WERI-Rb-1 (cell line): ENCODE data around the gene ADGRV1.

Source experiments
- DNase-seq: peaks from one replicate; pipeline ENCODE4 v3.0.0-alpha.2; 2020
- H3K27ac ChIP-seq: fragments of 250-450 bp; sonication (Bioruptor Pico); 2 replicates; pipeline ENCODE4 v1.5.1; 2020; ENCODE audit warnings: mild to moderate bottlenecking, moderate library complexity
- H3K27me3 ChIP-seq: fragments of 250-450 bp; sonication (Bioruptor Pico); 2 replicates; pipeline ENCODE4 v1.5.1; 2021; ENCODE audit warnings: mild to moderate bottlenecking, low read depth, moderate library complexity; ENCODE audit not compliant: insufficient read depth, severe bottlenecking
- H3K36me3 ChIP-seq: fragments of 250-450 bp; sonication (Bioruptor Pico); 2 replicates; pipeline ENCODE4 v1.5.1; 2020; ENCODE audit warnings: mild to moderate bottlenecking, moderate library complexity
- H3K4me3 ChIP-seq: 2 replicates; pipeline ENCODE4 v1.5.1; 2011; ENCODE audit warnings: low read depth, mild to moderate bottlenecking, control low read depth, low read length
- H3K9me3 ChIP-seq: fragments of 250-450 bp; sonication (Bioruptor Pico); 2 replicates; pipeline ENCODE4 v1.5.1; 2021; ENCODE audit warnings: mild to moderate bottlenecking, moderate library complexity; ENCODE audit not compliant: severe bottlenecking
- CTCF ChIP-seq: IDR thresholded peaks from 2 replicates; pipeline ENCODE4 v1.5.1; 2011; ENCODE audit warnings: low read depth, mild to moderate bottlenecking, control low read depth, inconsistent platforms, low read length

ADGRV1 gene

GRCh38 chr5:90528601-90529193 is 29.9 kb upstream of the ADGRV1 start:
- TF ChIP-seq CTCF = no peak
- H3K4me3 ChIP-seq = peak overlapping the region; percentile 98
- no peak for DNase-seq
- peak overlapping the region; percentile 66 for H3K27ac ChIP-seq
- H3K9me3 ChIP-seq = no peaks in the 10 kb centered on the region
- H3K27me3 ChIP-seq = no peaks in the 10 kb centered on the region
- H3K36me3 ChIP-seq = peaks cover 10% of the 10 kb centered on the region

GRCh38 chr5:90529194-90529938 is 29.2 kb upstream of the ADGRV1 start, which contains the start of gene LYSMD3:
Gene LYSMD3, minus strand, starts transcription at chr5:90529584. Its CDS starts 4,295 bp downstream, at chr5:90525289.
- H3K27ac ChIP-seq = peak within 1 kb of the TSS; percentile 66
- TF ChIP-seq CTCF = no peak
- no peaks in the 10 kb centered on the region for H3K9me3 ChIP-seq
- H3K27me3 ChIP-seq = no peaks in the 10 kb centered on the region
- H3K4me3 ChIP-seq = peak within 1 kb of the TSS; percentile 98
- peaks cover 4% of the 10 kb centered on the region for H3K36me3 ChIP-seq
- DNase-seq = peak; percentile 98

GRCh38 chr5:90529939-90530677 is 28.5 kb upstream of the ADGRV1 start:
- Histone ChIP-seq H3K9me3 (no peaks in the 10 kb centered on the region), H3K27ac (peak overlapping the region; percentile 27; the same call in 1 of the 2 replicates), H3K36me3 (no peaks in the 10 kb centered on the region), H3K27me3 (no peaks in the 10 kb centered on the region), H3K4me3 (peak overlapping the region; percentile 98)
- DNase-seq = peak; percentile 73
- peak; percentile 60 for TF ChIP-seq CTCF

GRCh38 chr5:90530736-90531487 is 27.7 kb upstream of the ADGRV1 start:
- Histone ChIP-seq H3K4me3 (no peak overlapping the region), H3K27me3 (no peaks in the 10 kb centered on the region), H3K9me3 (no peaks in the 10 kb centered on the region), H3K36me3 (no peaks in the 10 kb centered on the region), H3K27ac (no peak overlapping the region)
- DNase-seq = no peak
- TF ChIP-seq CTCF = no peak

- Histone ChIP-seq H3K27ac (no peak overlapping the region), H3K9me3 (no peaks in the 10 kb centered on the region), H3K36me3 (no peaks in the 10 kb centered on the region), H3K27me3 (no peaks in the 10 kb centered on the region), H3K4me3 (no peak overlapping the region)
- no peak for TF ChIP-seq CTCF
- DNase-seq = no peak
Measured at GRCh38 chr5:90533794-90534193, 24.8 kb upstream of the ADGRV1 start.
